ENCODE results near the gene AGO1.
"Not testable (repeated sequence)": the region's sequence is repeated elsewhere in the genome, so short reads cannot be mapped to it uniquely, and the experiment has no call there.

The AGO1 gene

DNA sequence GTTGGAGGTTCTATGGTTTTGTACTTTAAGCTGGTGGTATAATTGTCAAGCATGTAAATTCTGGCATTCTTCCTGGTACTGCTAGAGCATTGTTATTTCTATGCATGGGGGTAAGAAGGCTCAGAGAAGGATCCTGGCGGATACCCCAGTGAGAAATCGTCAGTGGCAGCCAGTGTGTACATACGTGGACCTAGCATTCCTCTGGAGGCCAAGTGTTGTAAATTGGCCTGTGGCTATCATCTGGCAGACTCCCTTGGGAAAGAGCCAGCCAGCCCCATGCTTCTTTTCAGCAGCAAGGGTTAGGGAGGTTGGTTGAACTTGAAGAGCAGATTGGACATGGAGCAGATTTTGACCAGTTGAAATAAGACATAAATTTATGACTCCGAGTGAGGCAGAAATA, 42.7 kb downstream of the AGO1 start:
- DNase-seq, result no peak

DNA sequence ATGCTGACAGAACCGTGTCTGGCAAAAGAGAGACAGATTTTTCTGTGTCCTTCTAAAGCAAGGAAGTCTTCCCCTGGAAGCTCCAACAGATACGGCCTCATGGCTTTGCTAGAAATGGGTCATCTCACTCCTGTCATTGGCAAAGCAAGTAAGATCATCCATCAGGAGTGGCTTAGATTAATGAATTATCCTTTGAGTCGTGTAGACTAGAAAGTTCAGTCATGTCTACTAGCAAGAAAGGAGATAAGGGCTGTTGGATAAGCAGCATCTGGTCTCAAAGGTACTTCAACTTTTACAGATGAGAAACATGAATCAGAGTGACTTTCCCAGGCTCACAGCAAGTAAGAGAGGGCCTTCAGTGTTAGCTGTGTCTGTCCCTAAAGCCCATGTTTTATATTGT, 44.5 kb downstream of the AGO1 start:
- no peak for DNase-seq

DNA sequence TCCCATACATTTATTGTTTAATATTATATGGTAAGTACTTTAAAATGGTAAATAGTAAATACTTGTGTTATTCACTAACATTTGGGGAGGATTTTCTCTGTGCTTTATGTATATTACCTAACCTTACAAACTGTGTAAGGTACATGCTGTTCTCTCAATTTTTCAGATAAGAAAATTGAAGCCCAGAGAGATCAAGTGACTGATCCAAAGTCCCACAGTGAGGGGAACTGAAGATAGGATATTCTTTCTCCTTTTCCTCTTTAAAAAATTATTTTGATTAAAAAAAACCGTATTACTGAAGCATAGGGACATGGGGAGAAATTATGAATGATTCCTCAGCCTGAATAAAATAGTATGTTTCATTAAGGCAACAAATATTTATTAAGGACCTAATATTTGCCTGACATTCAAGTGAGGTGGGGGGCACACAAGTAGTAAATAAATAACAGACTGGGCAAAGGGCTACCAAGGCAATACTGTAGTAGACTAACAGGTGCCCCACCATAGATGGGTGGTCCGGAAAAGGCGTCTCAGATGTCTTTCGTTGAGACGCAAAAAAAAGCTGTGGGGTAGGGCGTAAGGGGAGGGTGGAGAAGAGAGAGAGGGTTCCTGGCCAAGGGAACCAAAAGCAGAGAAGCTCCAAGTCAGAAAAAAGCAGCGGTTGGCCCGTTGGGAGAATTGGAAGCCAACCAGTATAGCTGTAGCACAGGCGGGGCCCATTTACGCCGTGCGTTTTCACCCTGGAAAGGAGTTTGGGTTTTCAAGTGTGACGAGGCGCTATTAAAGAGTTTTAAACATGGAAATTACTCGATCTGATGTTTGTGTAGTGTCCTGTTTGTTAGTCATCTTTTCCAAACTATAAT, 47.0 kb downstream of the AGO1 start:
- no peak for DNase-seq

DNA sequence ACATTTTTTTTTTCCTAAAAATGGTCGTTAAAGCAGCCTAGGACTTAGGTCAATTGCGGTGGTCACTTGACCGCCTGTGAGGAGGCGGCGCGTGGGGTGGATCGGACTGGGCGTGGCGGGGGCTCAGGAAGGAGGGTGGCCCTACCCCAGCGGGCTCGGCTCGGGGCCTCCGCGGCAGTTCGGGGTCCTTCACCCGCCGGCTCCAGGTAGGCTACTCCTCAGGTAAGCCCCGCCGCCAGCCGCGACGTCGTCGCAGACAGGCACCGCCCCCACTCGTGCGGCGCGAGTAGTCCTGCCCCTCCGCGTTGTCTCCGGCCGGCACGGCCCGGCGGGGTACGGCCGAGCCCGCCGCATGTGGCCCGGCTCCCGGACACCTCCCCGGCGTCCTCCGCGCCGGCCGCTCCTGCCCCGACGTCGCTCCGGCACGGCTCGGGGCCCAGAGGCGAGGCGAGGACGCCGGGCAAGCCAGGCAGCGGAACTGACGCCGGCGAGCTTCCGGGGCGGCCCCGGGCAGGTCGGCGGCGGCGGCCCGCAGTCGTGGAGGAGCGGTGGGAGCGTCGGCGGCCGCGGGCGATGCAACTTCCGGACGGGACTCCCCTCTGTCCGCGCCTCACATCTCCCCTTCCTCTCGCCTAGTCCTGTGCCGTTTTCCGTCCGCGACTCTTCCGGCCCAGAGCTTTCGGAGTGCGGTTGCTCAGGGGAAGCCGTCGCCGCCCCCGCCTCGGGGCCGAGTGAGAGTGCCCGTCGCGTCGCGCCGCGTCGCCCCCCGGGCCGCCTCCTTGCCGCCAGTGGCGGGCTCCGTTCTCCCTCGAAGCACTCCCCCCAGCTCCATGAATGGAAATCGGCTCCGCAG, 47.8 kb downstream of the AGO1 start, which contains the start of gene AGO3:
AGO3 (plus strand) TSS at position 513 of the 853 bp plus-strand sequence; CDS start at position 835, 322 bp downstream.
- peak; percentile 37 for DNase-seq

DNA sequence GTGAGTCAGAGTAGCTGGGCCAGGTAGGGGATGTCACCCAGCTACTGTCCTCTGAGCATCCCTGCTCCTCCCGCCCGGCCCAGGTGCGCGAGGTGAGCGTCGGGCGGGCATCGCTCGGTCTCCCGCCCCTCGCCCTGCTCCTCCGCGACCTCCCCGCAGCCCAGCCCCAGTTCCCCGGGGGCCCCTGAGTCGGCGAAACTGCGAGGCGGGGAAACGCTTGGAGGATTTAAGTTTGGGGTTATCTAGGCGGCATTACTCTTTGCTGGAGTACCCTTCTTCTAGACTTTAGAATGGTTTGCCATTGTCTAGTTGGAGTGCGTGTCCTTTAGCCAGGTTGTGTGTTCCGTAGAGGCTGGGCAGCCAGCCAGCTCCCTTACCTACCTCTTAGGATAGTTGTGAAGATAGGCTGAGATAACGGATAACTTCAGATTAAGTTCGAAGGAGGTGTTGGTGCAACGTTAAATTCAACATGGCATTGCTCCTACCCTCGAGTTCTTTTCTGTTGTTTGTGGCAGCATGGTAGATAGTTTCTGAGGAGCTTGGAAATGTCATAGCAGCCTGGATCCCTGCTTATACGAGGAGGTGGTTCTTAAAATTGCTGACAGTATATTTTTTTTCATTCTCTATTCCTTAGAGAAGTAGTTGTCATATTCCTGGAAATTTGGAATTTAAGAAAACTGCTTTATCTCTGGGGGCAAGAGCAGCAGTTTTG, 48.6 kb downstream of the AGO1 start:
- DNase-seq, result no peak

DNA sequence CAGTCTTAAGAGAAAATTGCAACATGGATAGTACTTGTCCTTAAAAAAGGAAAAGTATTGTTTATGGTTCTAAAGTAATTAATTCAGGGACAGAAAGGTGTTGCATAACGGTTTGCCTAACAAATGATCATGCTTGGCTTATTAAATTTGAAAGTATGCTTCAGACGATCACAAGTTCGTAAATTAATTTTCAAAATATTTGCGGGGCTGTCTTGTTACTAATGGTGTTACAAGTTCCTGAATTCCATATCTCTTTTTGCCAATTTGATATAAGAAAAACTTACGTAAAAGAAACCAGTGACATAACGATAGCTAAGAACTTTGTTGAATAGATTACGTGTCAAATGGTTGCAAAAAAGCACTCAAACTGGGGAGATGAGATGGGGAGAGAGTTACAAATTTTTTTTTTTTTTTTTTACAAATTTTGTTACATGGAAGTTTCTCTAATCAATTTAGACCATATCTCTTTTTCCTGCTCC, 49.2 kb downstream of the AGO1 start:
- no peak for DNase-seq

DNA sequence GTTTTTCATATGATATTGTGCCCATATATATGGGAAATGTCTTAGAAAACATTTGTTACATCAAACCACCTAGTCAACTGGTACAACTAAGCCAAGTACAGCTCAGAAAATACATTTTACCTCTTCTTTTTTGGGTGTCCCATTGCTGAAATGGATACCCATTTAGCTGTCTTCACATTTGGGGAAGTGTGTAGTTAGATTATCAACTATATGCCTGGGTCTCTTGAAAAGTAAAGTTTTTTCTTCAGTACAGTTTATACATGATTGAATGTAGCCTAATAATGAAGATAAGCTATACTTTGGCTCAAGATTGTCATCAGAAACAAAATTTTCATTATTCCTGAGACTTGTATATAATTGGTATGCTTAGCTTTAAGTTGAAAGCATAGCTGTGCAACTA, 49.9 kb downstream of the AGO1 start:
- DNase-seq, result no peak

DNA sequence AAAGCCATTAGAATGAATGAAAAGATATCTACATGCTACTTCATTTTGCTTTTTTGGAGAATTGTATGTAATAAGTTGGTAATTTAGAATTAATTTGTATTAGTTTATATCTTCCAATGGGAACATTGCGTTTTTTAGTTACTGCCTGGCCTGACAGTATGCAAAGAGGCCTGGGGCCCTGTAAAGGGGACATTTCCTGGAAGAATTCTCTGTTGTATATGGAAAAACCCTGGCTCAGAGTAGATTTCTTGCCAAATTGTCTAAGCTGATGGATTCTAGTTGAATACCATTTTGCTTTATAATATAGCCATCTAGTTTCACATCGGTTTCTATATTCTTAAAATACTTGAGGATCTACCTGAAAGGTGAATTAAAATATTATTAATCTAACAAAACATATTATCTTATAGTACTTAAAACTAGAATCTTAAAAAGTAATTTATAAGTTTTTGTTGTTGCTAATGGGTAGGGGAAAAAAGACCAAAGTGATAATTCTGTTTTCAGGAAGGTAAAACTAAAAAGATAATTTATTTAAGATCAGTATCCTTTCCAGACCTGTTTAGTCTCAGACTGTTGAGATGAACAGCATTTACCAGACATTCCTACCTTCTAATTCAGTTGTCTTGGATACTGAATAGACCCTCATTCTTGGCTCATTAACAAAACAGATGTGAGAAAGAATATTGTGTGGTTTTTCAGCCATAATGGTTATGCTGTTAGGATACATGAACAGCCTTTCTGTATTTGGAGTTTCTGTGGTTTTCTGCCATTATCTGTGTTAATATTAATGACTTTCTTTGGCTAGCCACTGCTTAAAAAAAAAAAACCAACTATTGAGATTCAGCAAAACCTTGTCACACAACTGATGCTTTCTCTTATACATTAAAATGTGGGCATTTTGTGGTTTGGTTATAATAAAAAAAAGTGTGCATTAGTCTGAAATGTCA, 52.7 kb downstream of the AGO1 start:
- DNase-seq, result no peak

DNA sequence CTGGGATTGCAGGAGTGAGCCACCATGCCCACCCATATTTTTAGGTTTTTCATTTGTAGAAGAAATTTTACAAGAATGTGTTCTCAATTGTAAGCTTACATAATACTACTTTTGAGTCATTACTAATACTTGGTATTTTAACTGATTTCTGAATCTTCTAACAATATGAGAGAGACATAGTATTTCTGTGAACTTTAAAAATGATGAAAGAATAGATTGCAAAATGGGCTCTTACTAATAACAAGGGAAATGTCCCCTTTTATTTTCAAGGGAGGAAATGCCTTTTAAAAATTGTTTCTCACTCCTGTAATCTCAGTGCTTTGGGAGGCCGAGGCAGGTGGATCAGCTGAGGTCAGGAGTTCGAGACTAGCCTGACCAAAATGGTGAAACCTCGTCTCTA, 53.8 kb downstream of the AGO1 start:
- no peak for DNase-seq

DNA sequence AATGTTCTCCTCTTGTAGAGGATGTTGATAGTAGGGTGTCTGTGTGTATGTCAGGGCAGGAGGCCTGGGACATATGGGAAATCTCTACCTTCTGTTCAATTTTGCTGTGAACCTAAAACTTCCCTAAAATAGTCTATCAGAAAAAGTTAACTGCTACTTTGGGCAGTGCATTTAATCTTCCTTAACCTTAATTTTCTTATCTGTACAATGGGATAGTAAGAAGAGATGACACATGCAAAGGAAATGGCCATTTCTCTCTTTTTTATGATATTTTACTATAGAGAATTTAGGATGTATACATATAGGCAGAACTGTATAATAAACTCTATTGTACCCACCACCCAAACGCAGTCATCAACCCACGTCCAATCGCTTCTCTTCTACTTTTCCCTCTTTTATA, 56.5 kb downstream of the AGO1 start:
- no peak for DNase-seq

DNA sequence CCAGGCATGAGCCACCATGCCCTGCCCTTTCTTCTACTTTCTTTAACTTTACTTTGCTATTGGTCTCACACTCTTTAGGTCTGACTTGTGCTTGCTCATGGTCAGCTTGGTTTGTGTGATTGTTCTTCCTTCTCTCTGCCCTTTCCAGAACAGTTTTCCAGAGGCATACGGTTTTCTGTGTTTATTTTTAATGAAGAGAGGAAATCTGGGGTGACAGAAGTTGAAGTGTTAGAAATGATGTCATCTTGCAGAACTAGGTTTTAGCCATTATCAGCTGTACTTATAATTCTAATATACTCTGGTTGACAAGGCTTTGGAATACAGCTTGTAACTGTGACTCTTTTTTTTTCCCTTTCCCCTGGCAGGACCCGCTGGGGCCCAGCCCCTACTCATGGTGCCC, 62.3 kb downstream of the AGO1 start:
- no peak for DNase-seq

DNA sequence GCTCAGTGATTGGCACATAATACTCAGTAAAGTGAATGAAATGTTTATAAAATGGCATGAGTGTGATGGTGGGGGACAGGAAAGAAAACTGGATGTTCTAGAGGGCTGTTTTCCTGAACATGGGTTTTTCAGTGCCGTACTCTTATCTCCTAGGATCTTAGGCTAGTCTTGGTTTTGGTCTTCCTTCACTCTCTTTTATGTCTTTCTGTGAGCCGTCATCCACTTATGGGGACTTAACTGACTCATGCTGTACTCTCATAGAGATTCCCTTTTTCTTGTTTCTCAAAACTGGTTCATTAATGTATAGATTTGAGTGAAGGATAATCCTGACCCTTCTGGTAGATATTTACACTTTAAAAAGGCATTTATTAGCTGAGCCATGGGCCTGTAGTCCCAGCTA, 64.5 kb downstream of the AGO1 start:
- no peak for DNase-seq

DNA sequence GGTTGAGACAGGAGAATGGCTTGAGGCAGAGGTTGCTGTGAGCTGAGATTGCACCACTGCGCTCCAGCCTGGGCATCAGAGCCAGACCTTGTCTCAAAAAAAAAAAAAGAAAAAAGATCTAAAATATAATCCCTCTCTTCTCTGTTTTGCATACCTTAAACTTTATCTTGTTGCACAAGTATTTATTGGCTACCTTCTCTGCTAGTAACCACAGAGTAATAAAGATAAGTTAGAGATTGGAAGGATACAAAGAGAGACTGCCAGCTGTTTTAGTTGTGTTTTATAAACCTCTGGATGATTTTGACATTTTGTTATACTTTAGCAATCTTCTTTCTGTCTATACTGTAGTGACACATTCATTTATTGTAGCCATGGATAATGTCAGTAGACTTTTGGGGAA, 75.5 kb downstream of the AGO1 start:
- DNase-seq, result no peak

DNA sequence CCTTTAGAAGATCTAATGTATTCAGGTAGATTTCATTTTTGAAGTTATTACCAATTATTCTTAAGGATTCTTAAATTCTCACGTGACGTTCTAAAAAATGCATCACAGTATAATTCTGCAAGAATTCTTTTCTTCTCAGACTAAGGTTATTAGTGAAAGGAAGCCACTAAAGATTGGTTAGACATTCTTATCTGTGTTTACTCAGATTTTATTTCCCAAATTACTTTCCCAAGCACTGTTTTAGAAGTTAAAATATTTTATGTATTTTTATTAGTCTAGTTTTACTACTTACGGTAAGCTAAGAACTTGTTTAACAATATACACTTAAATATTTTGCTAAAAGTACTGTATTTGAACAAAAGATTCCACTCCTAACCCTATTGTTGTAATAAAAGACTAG, 76.3 kb downstream of the AGO1 start:
- no peak for DNase-seq

DNA sequence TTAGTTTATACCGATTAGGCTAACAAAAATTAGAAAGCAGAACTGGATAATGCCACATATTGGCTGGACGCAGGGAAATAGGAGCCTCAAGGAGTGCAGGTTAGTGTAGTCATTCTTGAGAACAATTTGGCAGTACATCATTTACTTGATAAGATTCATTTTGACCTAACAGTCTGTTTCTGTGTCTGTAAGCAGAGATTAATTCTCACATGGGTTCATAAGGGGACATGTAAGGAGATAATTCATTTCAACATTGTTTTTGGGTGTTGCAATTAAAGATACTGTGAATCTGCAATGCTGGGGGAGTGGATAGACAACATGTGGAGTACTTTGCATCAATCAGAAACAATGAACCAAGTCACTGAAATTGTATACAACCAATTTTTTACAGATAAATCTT, 79.9 kb downstream of the AGO1 start:
- DNase-seq, result no peak

DNA sequence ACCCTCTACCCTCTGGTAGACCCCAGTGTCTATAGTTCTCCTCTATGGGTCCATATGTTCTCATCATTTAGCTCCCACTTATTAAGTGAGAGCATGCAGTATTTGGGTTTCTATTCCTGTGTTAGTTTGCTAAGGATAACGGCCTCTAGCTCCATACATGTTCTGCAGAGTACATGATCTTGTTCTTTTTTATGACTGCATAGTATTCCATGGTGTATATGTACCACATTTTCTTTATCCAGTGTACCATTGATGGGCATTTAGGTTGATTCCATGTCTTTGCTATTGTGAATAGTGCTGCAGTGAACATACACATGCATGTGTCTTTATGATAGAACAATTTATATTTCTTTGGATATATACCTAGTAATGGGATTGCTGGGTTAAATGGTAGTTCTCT, 81.3 kb downstream of the AGO1 start:
- DNase-seq, result not testable (repeated sequence)

DNA sequence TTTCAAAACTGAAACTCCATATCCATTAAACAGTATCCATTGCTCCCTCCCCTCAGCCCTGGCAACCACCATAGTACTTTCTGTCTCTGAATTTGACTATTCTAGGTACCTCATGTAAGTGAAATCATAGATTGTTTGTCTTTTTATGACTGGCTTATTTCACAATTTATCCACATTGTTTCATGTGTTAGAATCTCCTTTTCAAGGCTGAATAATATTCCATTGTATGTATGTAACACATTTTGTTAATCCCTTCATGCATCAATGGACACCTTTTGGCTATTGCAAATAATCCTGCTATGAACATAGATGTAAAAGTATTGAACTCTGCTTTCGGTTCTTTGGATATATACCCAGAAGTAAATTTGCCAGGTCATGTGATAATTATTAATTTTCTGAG, 85.4 kb downstream of the AGO1 start:
- DNase-seq, result no peak

DNA sequence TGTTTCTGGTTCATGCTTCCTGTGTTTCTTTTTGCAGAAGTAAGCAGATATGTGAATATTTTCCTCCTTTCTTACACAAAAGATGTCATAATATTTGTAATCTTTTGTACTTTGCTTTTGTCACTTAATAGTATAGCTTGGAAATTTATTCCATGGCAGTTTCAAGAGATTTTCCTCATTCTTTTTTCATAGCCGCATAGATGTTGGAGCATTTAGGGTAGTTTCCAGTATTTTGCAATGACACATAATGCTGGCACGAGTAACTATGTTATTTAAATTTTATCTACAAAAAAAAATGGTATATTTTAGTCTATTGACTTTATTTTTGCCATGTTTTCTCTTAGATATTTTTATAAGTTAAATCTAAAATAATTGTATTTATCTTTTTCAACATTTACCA, 88.6 kb downstream of the AGO1 start:
- no peak for DNase-seq

DNA sequence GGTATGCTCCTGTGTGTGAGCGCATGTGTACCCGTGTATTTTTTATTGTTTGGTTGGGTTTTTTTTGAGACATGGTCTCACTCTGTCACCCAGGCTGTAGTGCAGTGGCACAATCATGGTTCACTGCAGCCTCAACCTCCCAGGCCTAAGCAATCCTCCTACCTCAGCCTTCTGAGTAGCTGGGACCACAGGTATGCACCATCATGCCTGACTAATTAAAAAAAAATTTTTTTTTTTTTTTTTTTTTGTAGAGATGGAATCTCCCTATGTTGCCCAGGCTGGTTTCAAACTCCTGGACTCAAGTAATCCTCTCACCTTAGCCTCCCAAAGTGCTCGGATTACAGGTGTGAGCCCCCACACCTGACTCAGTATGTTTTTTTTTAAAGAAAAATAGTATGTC, 89.6 kb downstream of the AGO1 start:
- not testable (repeated sequence) for DNase-seq

DNA sequence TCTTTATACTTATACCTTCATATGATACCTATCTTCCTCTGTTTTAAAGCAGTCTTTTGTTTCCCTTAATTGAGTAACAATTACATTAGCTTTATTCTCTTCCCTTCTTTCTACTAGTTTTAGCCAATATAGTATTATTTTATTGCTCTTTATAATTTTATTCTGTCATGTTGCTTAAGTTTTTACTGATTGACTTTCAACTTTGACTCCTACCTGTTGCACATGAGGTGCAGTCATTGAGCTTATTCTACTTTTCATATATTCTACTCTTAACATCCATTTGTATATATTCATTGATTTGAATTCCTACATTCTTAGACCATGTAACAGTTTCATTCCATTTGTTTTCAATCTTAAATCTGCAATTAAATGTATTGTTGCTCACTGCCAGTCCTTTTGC, 97.1 kb downstream of the AGO1 start:
- no peak for DNase-seq
